Panc1 (cell line): ENCODE measurements around the gene TESK1. TPM values are rescaled to one million over a fixed set of nuclear protein-coding genes. Genes with fewer than 3 reads are reported as not detected.

Experiments used
- ATAC-seq: fragments of 200-7000 bp; cut with Tn5 transposase; 2 replicates; pipeline ENCODE4 v1.9.1; 2020; ENCODE audit warnings: mild to moderate bottlenecking, moderate library complexity
- BruUV-seq: library from RNA; stranded (reverse); fragments of 400-500 nt; replicated peaks from 2 replicates; lab custom pipeline; 2021; lab: Mats Ljungman, UMichigan
- CTCF ChIA-PET: fragments of 300-600 bp; sonication (Branson Sonifier 250); formaldehyde crosslinking; loops from one replicate; lab custom pipeline; 2022; ENCODE audit warnings: antibody characterized with exemption; lab: Charles Lee
- POLR2A ChIA-PET: fragments of 300-600 bp; sonication (Branson Sonifier 250); formaldehyde crosslinking; loops from one replicate; lab custom pipeline; 2022; ENCODE audit warnings: antibody characterized with exemption; lab: Charles Lee
- DNase-seq: peaks from one replicate; pipeline ENCODE4 v3.0.0-alpha.2; 2010; ENCODE audit warnings: low read depth, low spot score
- H3K27ac ChIP-seq: 2 replicates; pipeline ENCODE4 v1.5.1; 2011; ENCODE audit warnings: mild to moderate bottlenecking, low read length, inconsistent platforms
- H3K27me3 ChIP-seq: fragments of 200-500 bp; sonication (Bioruptor generic); 2 replicates; pipeline ENCODE4 v1.6.0; 2014; ENCODE audit warnings: low read length, inconsistent platforms; ENCODE audit not compliant: control insufficient read depth, insufficient read depth
- H3K36me3 ChIP-seq: fragments of 200-500 bp; sonication (Bioruptor generic); 2 replicates; pipeline ENCODE4 v1.5.1; 2014; ENCODE audit warnings: inconsistent platforms, mild to moderate bottlenecking, low read length, moderate library complexity; ENCODE audit not compliant: control insufficient read depth, insufficient read depth
- H3K4me1 ChIP-seq: 2 replicates; pipeline ENCODE4 v1.5.1; 2011; ENCODE audit warnings: inconsistent platforms, mild to moderate bottlenecking, low read length, moderate library complexity; ENCODE audit not compliant: control insufficient read depth, insufficient read depth
- H3K4me3 ChIP-seq, 2 experiments: 2 replicates each; pipeline ENCODE4 v1.5.1; 2011 to 2012; ENCODE audit warnings: low read depth in 2 of 2, low read length in 2 of 2, mild to moderate bottlenecking in 2 of 2, inconsistent platforms in 1 of 2, moderate library complexity in 1 of 2
- H3K9me3 ChIP-seq: fragments of 200-500 bp; sonication (Bioruptor generic); 2 replicates; pipeline ENCODE4 v1.5.1; 2014; ENCODE audit warnings: low read depth, mild to moderate bottlenecking, inconsistent platforms, low read length, moderate library complexity; ENCODE audit not compliant: control insufficient read depth, insufficient read depth
- CTCF ChIP-seq: fragments of 450-650 bp; IDR thresholded peaks from 2 replicates; pipeline ENCODE4 v1.5.1; 2017; ENCODE audit warnings: mild to moderate bottlenecking
- POLR2AphosphoS5 ChIP-seq: IDR thresholded peaks from 2 replicates; pipeline ENCODE4 v1.6.1; 2012; ENCODE audit warnings: mild to moderate bottlenecking, low read depth, low read length, moderate library complexity
- REST ChIP-seq, 2 experiments: IDR thresholded peaks; 2 replicates each; pipeline ENCODE4 v1.6.1; 2011 to 2012; ENCODE audit warnings: low read depth in 2 of 2, control low read depth in 1 of 2, low read length in 1 of 2, mild to moderate bottlenecking in 1 of 2, moderate library complexity in 1 of 2; ENCODE audit not compliant: insufficient read depth in 1 of 2
- SIN3A ChIP-seq: IDR thresholded peaks from 2 replicates; pipeline ENCODE4 v1.6.1; 2012; ENCODE audit warnings: low read depth, mild to moderate bottlenecking, low read length, moderate library complexity, borderline replicate concordance; ENCODE audit not compliant: insufficient read depth
- TCF7L2 ChIP-seq: IDR thresholded peaks from 2 replicates; pipeline ENCODE4 v1.6.1; 2011; ENCODE audit warnings: mild to moderate bottlenecking, low read depth, low read length, inconsistent platforms
- in situ Hi-C: cut with HindIII; loops from 2 replicates; pipeline ENCODE4 v1.10.0; 2016; ENCODE audit warnings: low sequenced_read_pairs, low pct_unique_long_range_greater_than_20kb
- intact Hi-C: fragments of 100-400 bp; cut with micrococcal nuclease; formaldehyde crosslinking; loops from one replicate; pipeline ENCODE4 v1.10.0; 2022; ENCODE audit not compliant: unreplicated experiment
- total RNA-seq: library from RNA; stranded (reverse); gene quantifications from one replicate; pipeline ENCODE4 v1.2.1, GENCODE V29; 2021; ENCODE audit not compliant: unreplicated experiment

The TESK1 gene
- total RNA-seq, 1 experiment from 2014 or later = 55.0 TPM

GRCh38 chr9:35616681-35617459, 11.8 kb downstream of the TESK1 start:
- no peak; the same call in 1 of the 2 replicates for TF ChIP-seq CTCF
- no peak for TF ChIP-seq REST (IDR thresholded peaks at IDR 0.05; ENCODE audit: insufficient read depth in 1 of 2, low read depth in 2 of 2, low read length in 1 of 2)
- no peak for TF ChIP-seq SIN3A
- TF ChIP-seq TCF7L2 = no peak
- no peak for TF ChIP-seq POLR2AphosphoS5
- no peaks in the 10 kb centered on the region for H3K36me3 ChIP-seq
- in situ Hi-C loops (no loop called here), intact Hi-C loops (no loop called here)
- no peaks in the 10 kb centered on the region for H3K9me3 ChIP-seq
- BruUV-seq = no TSS peak
- DNase-seq (no peak), ATAC-seq (peak; percentile 58)
- ChIA-PET POLR2A (no interaction called here), CTCF (no interaction called here)
- H3K27me3 ChIP-seq = peaks cover 5% of the 10 kb centered on the region; the same call in 1 of the 2 replicates
- no peaks in the 10 kb centered on the region for H3K4me1 ChIP-seq
- H3K27ac ChIP-seq = no peak overlapping the region
- H3K4me3 ChIP-seq = peak overlapping the region; percentile 4 to 35; a peak in 3 of 4 replicates

GRCh38 chr9:35617548-35617947, 12.5 kb downstream of the TESK1 start:
- POLR2A ChIA-PET = no interaction called here
- Histone ChIP-seq H3K4me3 (peak overlapping the region in 1 of 2 experiments; percentile 35; a peak in 1 of 4 replicates), H3K27me3 (peaks cover 5% of the 10 kb centered on the region; the same call in 1 of the 2 replicates), H3K27ac (no peak overlapping the region), H3K4me1 (no peaks in the 10 kb centered on the region), H3K9me3 (no peaks in the 10 kb centered on the region), H3K36me3 (no peaks in the 10 kb centered on the region)
- CTCF ChIA-PET = no interaction called here
- BruUV-seq = no TSS peak
- TF ChIP-seq POLR2AphosphoS5 = no peak
- no peak for TF ChIP-seq CTCF
- no peak for TF ChIP-seq REST (IDR thresholded peaks at IDR 0.05; ENCODE audit: insufficient read depth in 1 of 2, low read depth in 2 of 2, low read length in 1 of 2)
- no peak for ATAC-seq
- in situ Hi-C loops (no loop called here), intact Hi-C loops (no loop called here)
- no peak for DNase-seq
